ENCODE measurements around the gene ITGAL.

The ITGAL gene

GRCh38 chr16:30569746-30570635 is 97.4 kb downstream of the ITGAL start:
- DNase-seq = no peak

GRCh38 chr16:30570636-30571444 is 98.3 kb downstream of the ITGAL start:
- DNase-seq = no peak

DNA sequence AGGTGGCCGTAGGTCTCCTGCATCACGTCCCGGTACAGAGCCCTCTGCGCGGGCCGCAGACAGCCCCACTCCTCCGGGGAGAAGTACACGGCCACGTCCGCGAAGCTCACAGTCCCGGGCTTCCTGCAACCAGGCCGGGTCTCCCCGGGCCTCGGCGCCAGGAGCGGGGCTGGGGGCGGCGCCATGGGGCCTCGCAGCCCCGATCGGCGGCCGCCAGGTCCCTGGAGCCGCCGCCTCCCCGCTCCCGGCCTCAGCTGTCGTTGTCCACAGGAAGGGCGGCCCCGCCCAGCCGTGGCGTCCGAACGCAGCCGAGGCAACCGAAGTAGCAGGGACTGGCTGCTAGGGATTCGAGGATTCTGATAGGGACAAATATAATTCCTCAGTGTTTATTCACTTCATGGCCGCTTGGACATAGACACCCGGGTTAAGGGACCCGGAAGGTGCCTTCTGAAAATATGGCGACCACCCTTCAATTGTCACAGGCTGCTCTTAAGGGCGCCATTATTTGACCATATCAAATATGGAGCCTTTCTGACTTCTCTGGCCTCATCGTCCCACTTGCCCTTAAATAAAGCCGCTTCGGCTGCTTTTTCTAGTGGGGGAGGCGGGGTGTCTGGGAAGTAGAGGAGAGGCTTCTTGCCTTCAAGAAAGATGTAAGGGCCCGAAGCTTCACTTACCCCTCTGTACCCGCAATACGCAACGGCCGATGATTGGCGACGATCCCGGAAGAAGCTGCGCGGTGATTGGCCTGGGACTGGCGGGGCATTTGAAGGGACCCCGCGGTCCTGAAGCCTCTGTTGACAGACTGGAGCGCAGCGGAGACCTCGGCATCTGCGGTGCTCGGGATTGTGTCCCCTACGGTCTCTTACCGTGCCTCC is 99.1 kb downstream of the ITGAL start, which contains the start of gene ZNF688:
ZNF688 (minus strand) TSS at position 270 of the 878 bp plus-strand sequence; CDS start at position 185, 85 bp downstream.
- peak; percentile 98 for DNase-seq
